GM19372 (cell line): ENCODE data around the gene EHMT1.

Experiments used
- ATAC-seq: cut with Tn5 transposase; IDR thresholded peaks from one replicate; pipeline ENCODE4 v1.9.1; 2021; ENCODE audit warnings: mild to moderate bottlenecking, low read depth, moderate library complexity; ENCODE audit not compliant: unreplicated experiment

Gene EHMT1

GRCh38 chr9:137814436-137814835, 195.6 kb downstream of the EHMT1 start:
- no peak for ATAC-seq

GRCh38 chr9:137814841-137815240, 196.0 kb downstream of the EHMT1 start:
- ATAC-seq, result no peak

GRCh38 chr9:137815256-137816255, 196.8 kb downstream of the EHMT1 start:
- no peak for ATAC-seq

- ATAC-seq, result no peak
Measured at GRCh38 chr9:137816531-137817235, 197.9 kb downstream of the EHMT1 start.

GRCh38 chr9:137817236-137818200, 198.7 kb downstream of the EHMT1 start:
- ATAC-seq, result no peak

- ATAC-seq, result no peak
Measured at GRCh38 chr9:137818286-137818685, 199.5 kb downstream of the EHMT1 start.

GRCh38 chr9:137820161-137820855, 201.5 kb downstream of the EHMT1 start:
- no peak for ATAC-seq

- ATAC-seq, result no peak
Measured at GRCh38 chr9:137823986-137824771, 205.4 kb downstream of the EHMT1 start.

GRCh38 chr9:137825324-137825989, 206.7 kb downstream of the EHMT1 start:
- no peak for ATAC-seq

- ATAC-seq, result no peak
Measured at GRCh38 chr9:137827908-137828526, 209.2 kb downstream of the EHMT1 start.

GRCh38 chr9:137828527-137829259, 209.9 kb downstream of the EHMT1 start:
- no peak for ATAC-seq

- no peak for ATAC-seq
Measured at GRCh38 chr9:137829260-137829996, 210.6 kb downstream of the EHMT1 start.

- ATAC-seq, result no peak
Measured at GRCh38 chr9:137832191-137832700, 213.4 kb downstream of the EHMT1 start.

- no peak for ATAC-seq
Measured at GRCh38 chr9:137832830-137833590, 214.2 kb downstream of the EHMT1 start.

- no peak for ATAC-seq
Measured at GRCh38 chr9:137833721-137834613, 215.2 kb downstream of the EHMT1 start.
